Stomach (tissue), 9 donors: ENCODE results near the gene QRFP. TPM values are rescaled to one million over a fixed set of nuclear protein-coding genes. Genes with fewer than 3 reads are reported as not detected.
A peak's percentile ranks its signal among the peaks of the same experiment; 100 is the strongest.

Experiments used
- DNase-seq, 2 donors: peaks; one replicate each; pipeline versions ENCODE4 v3.0.0 to v3.0.0-alpha.2; 2013 to 2019
- H3K27ac ChIP-seq, 5 donors: fragments of 200-600 bp in 4 of 5; sonication (generic) in 4 of 5; one replicate each; pipeline ENCODE4 v1.5.1; 2013 to 2019; ENCODE audit warnings: mild to moderate bottlenecking in 1 of 5, moderate library complexity in 1 of 5
- H3K27me3 ChIP-seq, 3 donors: fragments of 200-600 bp; sonication (generic); one replicate each; pipeline ENCODE4 v1.5.1; 2017 to 2019; ENCODE audit warnings: mixed run types in 1 of 3
- H3K36me3 ChIP-seq, 4 donors: fragments of 200-600 bp; sonication (generic); 1 replicate in 3 of 4; 2 replicates in 1 of 4; pipeline ENCODE4 v1.5.1; 2016 to 2019
- H3K4me1 ChIP-seq, 4 donors: fragments of 200-600 bp; sonication (generic); one replicate each; pipeline ENCODE4 v1.5.1; 2016 to 2019
- H3K4me3 ChIP-seq, 4 donors: fragments of 200-600 bp; sonication (generic) in 3 of 4; one replicate each; pipeline ENCODE4 v1.5.1; 2016 to 2019; ENCODE audit warnings: mild to moderate bottlenecking in 1 of 4
- H3K9me3 ChIP-seq, 4 donors: fragments of 200-600 bp; sonication (generic); one replicate each; pipeline ENCODE4 v1.5.1; 2016 to 2019
- EP300 ChIP-seq: sonication (generic); formaldehyde crosslinking; IDR thresholded peaks from one replicate; pipeline ENCODE4 v1.6.1; 2017; ENCODE audit warnings: antibody characterized with exemption
- POLR2A ChIP-seq, 4 donors: fragments of 450-650 bp; IDR thresholded peaks; one replicate each; pipeline ENCODE4 v1.6.1; 2016; ENCODE audit warnings: antibody characterized with exemption in 4 of 4, control low read depth in 2 of 4, mild to moderate bottlenecking in 1 of 4, moderate library complexity in 1 of 4
- POLR2AphosphoS5 ChIP-seq, 3 donors: sonication (generic); formaldehyde crosslinking; IDR thresholded peaks; one replicate each; pipeline ENCODE4 v1.6.1; 2016; ENCODE audit warnings: antibody characterized with exemption in 3 of 3
- WGBS, 5 donors: extraction: QIAGEN DNeasy Blood & Tissue Kit in 3 of 5; methylation state at CpG; one replicate each; pipeline versions ENCODE4 v1.1.5 to v1.1.7; 2013 to 2018; 5-methylcytosine and 5-hydroxymethylcytosine counted together
- intact Hi-C: fragments of 100-400 bp; cut with DNase I; formaldehyde crosslinking; loops from one replicate; pipeline ENCODE4 v1.15.1; 2023; ENCODE audit warnings: low total_unique reads
- polyA plus RNA-seq, 3 donors: library from polyadenylated mRNA; stranded (reverse); fragments of 200-250 nt; gene quantifications; one replicate each; pipeline ENCODE4 v1.2.3, GENCODE V29; 2013
- total RNA-seq, 5 donors: library from RNA; depleted of rRNA; stranded (reverse); fragments of >200 nt; gene quantifications; one replicate each; pipeline versions ENCODE4 v1.1.0 to v1.2.3, GENCODE V29; 2014 to 2016
- TF ChIP-seq, protein P1 (sequence below), 7 experiments: fragments of 450-650 bp in 4 of 7; fragments of 200-600 bp in 3 of 7; sonication (generic) in 3 of 7; IDR thresholded peaks; one replicate each; pipeline ENCODE4 v1.5.1; 2016 to 2019; ENCODE audit warnings: antibody characterized with exemption in 7 of 7, control low read depth in 2 of 7, mild to moderate bottlenecking in 1 of 7
- donor health status: healthy with polysubstance abuse.
- donor health status: Bipolar disorder and iron deficiency.
- donor health status: healthy.

Gene QRFP
- total and polyA plus RNA-seq, 8 donors: not detected

DNA sequence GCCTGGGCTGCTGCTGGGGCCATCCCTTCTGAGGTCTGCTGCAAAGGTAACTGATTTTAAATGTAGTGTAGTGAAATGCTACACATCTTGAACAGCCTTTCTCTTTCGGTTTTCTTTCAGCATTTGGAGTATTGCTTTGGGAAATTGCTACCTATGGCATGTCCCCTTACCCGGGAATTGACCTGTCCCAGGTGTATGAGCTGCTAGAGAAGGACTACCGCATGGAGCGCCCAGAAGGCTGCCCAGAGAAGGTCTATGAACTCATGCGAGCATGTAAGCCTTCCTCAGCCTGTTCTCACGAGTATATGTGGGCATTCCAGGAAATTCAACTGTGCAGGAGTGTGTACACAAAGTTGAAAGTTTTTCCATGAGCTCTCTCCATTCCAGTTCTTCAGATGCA is 18.3 kb downstream of the QRFP start:
- DNase-seq: no peak
- TF ChIP-seq EP300 (no peak), POLR2AphosphoS5 (IDR thresholded peaks at IDR 0.05) (no peak), POLR2A (IDR thresholded peaks at IDR 0.05) (no peak)
- TF ChIP-seq, protein P1, sequence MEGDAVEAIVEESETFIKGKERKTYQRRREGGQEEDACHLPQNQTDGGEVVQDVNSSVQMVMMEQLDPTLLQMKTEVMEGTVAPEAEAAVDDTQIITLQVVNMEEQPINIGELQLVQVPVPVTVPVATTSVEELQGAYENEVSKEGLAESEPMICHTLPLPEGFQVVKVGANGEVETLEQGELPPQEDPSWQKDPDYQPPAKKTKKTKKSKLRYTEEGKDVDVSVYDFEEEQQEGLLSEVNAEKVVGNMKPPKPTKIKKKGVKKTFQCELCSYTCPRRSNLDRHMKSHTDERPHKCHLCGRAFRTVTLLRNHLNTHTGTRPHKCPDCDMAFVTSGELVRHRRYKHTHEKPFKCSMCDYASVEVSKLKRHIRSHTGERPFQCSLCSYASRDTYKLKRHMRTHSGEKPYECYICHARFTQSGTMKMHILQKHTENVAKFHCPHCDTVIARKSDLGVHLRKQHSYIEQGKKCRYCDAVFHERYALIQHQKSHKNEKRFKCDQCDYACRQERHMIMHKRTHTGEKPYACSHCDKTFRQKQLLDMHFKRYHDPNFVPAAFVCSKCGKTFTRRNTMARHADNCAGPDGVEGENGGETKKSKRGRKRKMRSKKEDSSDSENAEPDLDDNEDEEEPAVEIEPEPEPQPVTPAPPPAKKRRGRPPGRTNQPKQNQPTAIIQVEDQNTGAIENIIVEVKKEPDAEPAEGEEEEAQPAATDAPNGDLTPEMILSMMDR (IDR thresholded peaks at IDR 0.05): no peak
- peaks cover 87 to 100% (median 98%) of the 10 kb centered on the region in 4 donors for H3K36me3 ChIP-seq
- 77 to 91% (median 86%) methylated on average over 6 of the region's 6 CpGs for WGBS, 5 donors
- no peak overlapping the region for H3K27ac ChIP-seq
- no peaks in the 10 kb centered on the region for H3K27me3 ChIP-seq
- intact Hi-C loops: no loop called here
- H3K9me3 ChIP-seq: no peaks in the 10 kb centered on the region
- no peak overlapping the region for H3K4me3 ChIP-seq
- H3K4me1 ChIP-seq: peaks cover 2 to 17% (median 13%) of the 10 kb centered on the region in 4 donors

DNA sequence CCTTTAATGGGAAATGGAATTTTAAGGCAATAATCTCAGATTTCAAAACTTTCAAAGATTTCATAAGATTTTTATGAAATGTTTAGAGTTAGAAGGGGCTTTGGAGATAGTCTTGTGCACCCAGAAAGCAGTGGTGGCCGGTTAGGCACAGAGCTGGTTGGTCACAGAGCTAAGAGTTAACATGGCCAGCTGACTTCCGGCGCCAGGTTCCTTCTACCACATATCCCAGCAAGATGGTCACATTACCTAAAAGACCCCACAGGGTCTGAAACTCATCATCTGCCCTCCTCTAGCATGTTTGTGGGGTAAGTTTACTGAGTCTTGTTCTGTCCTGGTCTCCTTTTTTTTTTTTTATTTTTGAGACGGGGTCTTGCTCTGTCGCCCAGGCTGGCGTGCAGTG is 19.3 kb downstream of the QRFP start:
- Histone ChIP-seq H3K27ac (peak overlapping the region in 1 of 5 donors; percentile 21), H3K9me3 (no peaks in the 10 kb centered on the region), H3K36me3 (peaks cover 87 to 100% (median 98%) of the 10 kb centered on the region in 4 donors), H3K27me3 (no peaks in the 10 kb centered on the region), H3K4me1 (peaks cover 12 to 27% (median 23%) of the 10 kb centered on the region in 4 donors), H3K4me3 (no peak overlapping the region)
- 91 to 98% (median 95%) methylated on average over 6 of the region's 6 CpGs for WGBS, 5 donors
- TF ChIP-seq, protein P1 (IDR thresholded peaks at IDR 0.05): no peak
- TF ChIP-seq POLR2A (IDR thresholded peaks at IDR 0.05) (no peak), POLR2AphosphoS5 (IDR thresholded peaks at IDR 0.05) (no peak), EP300 (no peak)
- intact Hi-C loops: no loop called here
- no peak for DNase-seq

DNA sequence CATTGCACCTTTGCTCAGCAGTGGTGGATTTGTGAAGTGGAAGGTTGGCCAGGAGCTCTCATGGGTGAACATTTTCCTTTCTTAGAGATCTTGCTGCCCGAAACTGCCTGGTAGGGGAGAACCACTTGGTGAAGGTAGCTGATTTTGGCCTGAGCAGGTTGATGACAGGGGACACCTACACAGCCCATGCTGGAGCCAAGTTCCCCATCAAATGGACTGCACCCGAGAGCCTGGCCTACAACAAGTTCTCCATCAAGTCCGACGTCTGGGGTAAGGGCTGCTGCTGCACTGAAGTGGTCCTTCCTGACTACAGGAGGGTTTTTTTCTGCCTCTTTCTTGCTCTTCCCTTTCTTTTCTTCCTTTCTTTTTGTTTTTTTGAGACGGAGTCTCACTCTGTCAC is 21.8 kb downstream of the QRFP start:
- no peak for DNase-seq
- intact Hi-C loops: no loop called here
- Histone ChIP-seq H3K4me3 (no peak overlapping the region), H3K27ac (peak overlapping the region in 2 of 5 donors; percentile 8 to 79), H3K4me1 (peaks cover 14 to 52% (median 41%) of the 10 kb centered on the region in 4 donors), H3K36me3 (peaks cover 70 to 98% (median 94%) of the 10 kb centered on the region in 4 donors), H3K9me3 (no peaks in the 10 kb centered on the region), H3K27me3 (no peaks in the 10 kb centered on the region)
- 86 to 96% (median 89%) methylated on average over 5 of the region's 5 CpGs for WGBS, 5 donors
- TF ChIP-seq, protein P1 (IDR thresholded peaks at IDR 0.05): no peak
- TF ChIP-seq EP300: no peak
- no peak for TF ChIP-seq POLR2AphosphoS5 (IDR thresholded peaks at IDR 0.05)

DNA sequence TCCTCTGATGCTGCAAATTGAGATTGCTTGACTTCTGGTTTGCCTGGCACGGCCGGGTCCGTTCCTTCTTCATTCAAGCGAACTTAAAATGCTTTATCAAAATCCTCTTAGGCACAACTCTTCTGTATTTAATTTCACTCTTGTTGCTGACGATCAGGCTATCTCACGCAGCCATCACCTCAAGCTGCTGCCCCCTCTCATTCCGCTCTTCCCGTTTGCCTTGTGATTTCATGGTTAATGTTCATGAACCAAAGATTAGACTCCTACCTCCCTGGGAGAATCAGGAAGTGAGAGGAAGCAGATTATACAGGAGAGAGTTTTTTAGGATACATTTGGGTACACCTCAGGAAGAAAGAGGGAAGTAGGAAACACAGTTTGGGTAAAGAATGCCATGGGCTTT is 22.6 kb downstream of the QRFP start:
- Histone ChIP-seq H3K36me3 (peaks cover 62 to 96% (median 90%) of the 10 kb centered on the region in 4 donors), H3K27me3 (no peaks in the 10 kb centered on the region), H3K27ac (peak overlapping the region in 3 of 5 donors; percentile 60 to 79 (median 63)), H3K4me1 (peaks cover 23 to 60% (median 49%) of the 10 kb centered on the region in 4 donors), H3K4me3 (no peak overlapping the region), H3K9me3 (no peaks in the 10 kb centered on the region)
- intact Hi-C loops: no loop called here
- TF ChIP-seq, protein P1 (IDR thresholded peaks at IDR 0.05): no peak
- no peak for TF ChIP-seq POLR2AphosphoS5 (IDR thresholded peaks at IDR 0.05)
- TF ChIP-seq EP300: no peak
- no peak for TF ChIP-seq POLR2A (IDR thresholded peaks at IDR 0.05)
- 69 to 90% (median 78%) methylated on average over 8 of the region's 8 CpGs for WGBS, 5 donors
- no peak for DNase-seq
